ENCODE data around the gene NOL8.

Gene NOL8

GRCh38 chr9:92265154-92265553, 60.0 kb downstream of the NOL8 start:
- no peak for DNase-seq (ENCODE audit: low spot score)
- TF ChIP-seq, protein P1, sequence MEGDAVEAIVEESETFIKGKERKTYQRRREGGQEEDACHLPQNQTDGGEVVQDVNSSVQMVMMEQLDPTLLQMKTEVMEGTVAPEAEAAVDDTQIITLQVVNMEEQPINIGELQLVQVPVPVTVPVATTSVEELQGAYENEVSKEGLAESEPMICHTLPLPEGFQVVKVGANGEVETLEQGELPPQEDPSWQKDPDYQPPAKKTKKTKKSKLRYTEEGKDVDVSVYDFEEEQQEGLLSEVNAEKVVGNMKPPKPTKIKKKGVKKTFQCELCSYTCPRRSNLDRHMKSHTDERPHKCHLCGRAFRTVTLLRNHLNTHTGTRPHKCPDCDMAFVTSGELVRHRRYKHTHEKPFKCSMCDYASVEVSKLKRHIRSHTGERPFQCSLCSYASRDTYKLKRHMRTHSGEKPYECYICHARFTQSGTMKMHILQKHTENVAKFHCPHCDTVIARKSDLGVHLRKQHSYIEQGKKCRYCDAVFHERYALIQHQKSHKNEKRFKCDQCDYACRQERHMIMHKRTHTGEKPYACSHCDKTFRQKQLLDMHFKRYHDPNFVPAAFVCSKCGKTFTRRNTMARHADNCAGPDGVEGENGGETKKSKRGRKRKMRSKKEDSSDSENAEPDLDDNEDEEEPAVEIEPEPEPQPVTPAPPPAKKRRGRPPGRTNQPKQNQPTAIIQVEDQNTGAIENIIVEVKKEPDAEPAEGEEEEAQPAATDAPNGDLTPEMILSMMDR (IDR thresholded peaks at IDR 0.05; ENCODE audit: borderline replicate concordance, control extremely low read depth, extremely low read depth, insufficient read depth, missing control alignments), result no peak
- in situ Hi-C loops (cut with MboI; ENCODE audit: low sequenced_read_pairs, unreplicated experiment), result no loop called here

DNA sequence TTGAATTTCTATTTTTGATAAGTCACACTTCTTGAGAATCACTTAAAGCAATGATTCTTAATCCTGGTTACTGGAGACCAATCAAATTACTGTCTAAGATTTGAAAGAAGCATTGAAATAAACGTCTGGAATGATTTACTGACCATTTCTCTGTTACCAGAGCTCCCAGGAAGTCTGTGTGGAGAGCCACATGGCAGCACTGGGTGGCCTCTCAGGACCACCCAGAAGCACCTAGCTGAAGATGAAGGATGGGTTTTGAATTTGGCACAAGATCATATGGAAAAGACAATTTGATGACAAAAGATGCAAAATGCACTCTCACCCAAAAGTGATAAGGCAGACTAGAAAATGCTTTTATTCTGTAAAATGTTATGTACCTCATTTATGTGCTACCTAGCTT, 62.0 kb downstream of the NOL8 start:
- TF ChIP-seq, protein P1 (IDR thresholded peaks at IDR 0.05; ENCODE audit: borderline replicate concordance, control extremely low read depth, extremely low read depth, insufficient read depth, missing control alignments), result no peak
- in situ Hi-C loops (cut with MboI; ENCODE audit: low sequenced_read_pairs, unreplicated experiment), result no loop called here

DNA sequence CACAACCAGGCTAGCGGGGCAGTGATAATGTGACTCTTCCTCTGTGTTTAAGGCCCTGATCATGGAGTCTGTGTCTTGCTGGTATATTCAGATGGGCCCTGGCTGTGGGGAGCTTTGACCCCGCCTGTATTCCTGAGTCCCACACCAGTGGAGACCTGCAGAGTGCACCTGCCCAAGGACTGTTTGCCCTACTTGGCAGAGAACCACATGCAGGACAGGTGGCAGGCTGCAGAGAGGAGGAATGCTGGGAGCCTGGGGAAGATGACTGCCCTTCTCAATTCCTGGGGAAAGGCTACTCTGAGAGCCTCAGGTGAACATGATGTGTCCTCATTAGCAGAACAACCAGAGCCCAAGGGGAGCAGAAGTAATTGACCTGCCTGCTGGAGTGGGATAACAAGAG, 67.8 kb downstream of the NOL8 start:
- no peak for DNase-seq (ENCODE audit: low spot score)
- in situ Hi-C loops (cut with MboI; ENCODE audit: low sequenced_read_pairs, unreplicated experiment), result no loop called here
- TF ChIP-seq, protein P1 (IDR thresholded peaks at IDR 0.05; ENCODE audit: borderline replicate concordance, control extremely low read depth, extremely low read depth, insufficient read depth, missing control alignments), result no peak

More for the DNA sequence above, 62.0 kb downstream of the NOL8 start:
- DNase-seq (ENCODE audit: low spot score), result no peak

- in situ Hi-C loops (cut with MboI; ENCODE audit: low sequenced_read_pairs, unreplicated experiment), result no loop called here
- DNase-seq (ENCODE audit: low spot score), result no peak
- TF ChIP-seq, protein P1 (IDR thresholded peaks at IDR 0.05; ENCODE audit: borderline replicate concordance, control extremely low read depth, extremely low read depth, insufficient read depth, missing control alignments), result no peak
Measured at GRCh38 chr9:92254381-92255337, 70.5 kb downstream of the NOL8 start.

DNA sequence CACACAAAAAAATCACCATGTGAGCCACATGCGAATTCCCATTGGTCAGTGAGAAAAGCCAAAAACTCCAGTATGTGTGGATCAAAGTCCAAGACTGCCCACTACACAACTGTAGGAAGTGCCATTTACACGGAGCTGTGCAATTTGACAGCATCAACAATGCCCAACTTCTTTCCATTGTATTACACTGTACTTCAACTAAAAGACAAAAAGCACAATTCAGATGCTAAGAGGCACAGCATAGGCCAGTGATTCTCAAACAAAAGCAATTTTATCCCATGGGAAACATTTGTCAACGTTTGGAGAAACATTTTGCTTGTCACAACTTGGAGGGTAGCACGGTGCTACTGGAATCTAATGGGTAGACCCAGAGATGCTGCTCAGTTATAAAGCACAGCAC, 71.5 kb downstream of the NOL8 start:
- TF ChIP-seq, protein P1 (IDR thresholded peaks at IDR 0.05; ENCODE audit: borderline replicate concordance, control extremely low read depth, extremely low read depth, insufficient read depth, missing control alignments), result no peak
- no peak for DNase-seq (ENCODE audit: low spot score)
- in situ Hi-C loops (cut with MboI; ENCODE audit: low sequenced_read_pairs, unreplicated experiment), result no loop called here

GRCh38 chr9:92247981-92248380, 77.2 kb downstream of the NOL8 start:
- in situ Hi-C loops (cut with MboI; ENCODE audit: low sequenced_read_pairs, unreplicated experiment), result no loop called here
- no peak for DNase-seq (ENCODE audit: low spot score)

More at GRCh38 chr9:92247981-92248380, 77.2 kb downstream of the NOL8 start:
- TF ChIP-seq, protein P1 (IDR thresholded peaks at IDR 0.05; ENCODE audit: borderline replicate concordance, control extremely low read depth, extremely low read depth, insufficient read depth, missing control alignments), result no peak
